ENCODE measurements around the gene DLG1. TPM values are rescaled to one million over a fixed set of nuclear protein-coding genes. Genes with fewer than 3 reads are reported as not detected.
"Not testable (repeated sequence)": the region's sequence is repeated elsewhere in the genome, so short reads cannot be mapped to it uniquely, and the experiment has no call there.

The DLG1 gene
- total RNA-seq, 1 donor from 2014 or later, result 77.5 TPM

- DNase-seq, result no peak
- Histone ChIP-seq H3K27me3 (no peaks in the 10 kb centered on the region), H3K36me3 (no peaks in the 10 kb centered on the region), H3K4me1 (peaks cover 10% of the 10 kb centered on the region), H3K27ac (no peak overlapping the region), H3K9me3 (no peaks in the 10 kb centered on the region), H3K4me3 (no peak overlapping the region)
- ATAC-seq, result no peak
- intact Hi-C loops (cut with DNase I), result no loop called here
- TF ChIP-seq, protein P1, sequence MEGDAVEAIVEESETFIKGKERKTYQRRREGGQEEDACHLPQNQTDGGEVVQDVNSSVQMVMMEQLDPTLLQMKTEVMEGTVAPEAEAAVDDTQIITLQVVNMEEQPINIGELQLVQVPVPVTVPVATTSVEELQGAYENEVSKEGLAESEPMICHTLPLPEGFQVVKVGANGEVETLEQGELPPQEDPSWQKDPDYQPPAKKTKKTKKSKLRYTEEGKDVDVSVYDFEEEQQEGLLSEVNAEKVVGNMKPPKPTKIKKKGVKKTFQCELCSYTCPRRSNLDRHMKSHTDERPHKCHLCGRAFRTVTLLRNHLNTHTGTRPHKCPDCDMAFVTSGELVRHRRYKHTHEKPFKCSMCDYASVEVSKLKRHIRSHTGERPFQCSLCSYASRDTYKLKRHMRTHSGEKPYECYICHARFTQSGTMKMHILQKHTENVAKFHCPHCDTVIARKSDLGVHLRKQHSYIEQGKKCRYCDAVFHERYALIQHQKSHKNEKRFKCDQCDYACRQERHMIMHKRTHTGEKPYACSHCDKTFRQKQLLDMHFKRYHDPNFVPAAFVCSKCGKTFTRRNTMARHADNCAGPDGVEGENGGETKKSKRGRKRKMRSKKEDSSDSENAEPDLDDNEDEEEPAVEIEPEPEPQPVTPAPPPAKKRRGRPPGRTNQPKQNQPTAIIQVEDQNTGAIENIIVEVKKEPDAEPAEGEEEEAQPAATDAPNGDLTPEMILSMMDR (IDR thresholded peaks at IDR 0.05), result no peak
Measured at GRCh38 chr3:197216914-197217313, 81.5 kb downstream of the DLG1 start.

GRCh38 chr3:197216169-197216860, 82.1 kb downstream of the DLG1 start:
- H3K9me3 ChIP-seq, result no peaks in the 10 kb centered on the region
- no peaks in the 10 kb centered on the region for H3K36me3 ChIP-seq
- ATAC-seq, result no peak
- peaks cover 10% of the 10 kb centered on the region for H3K4me1 ChIP-seq
- intact Hi-C loops (cut with DNase I), result no loop called here
- no peak overlapping the region for H3K4me3 ChIP-seq
- peak overlapping the region; percentile 32 for H3K27ac ChIP-seq
- no peak for DNase-seq
- TF ChIP-seq, protein P1 (IDR thresholded peaks at IDR 0.05), result no peak
- H3K27me3 ChIP-seq, result no peaks in the 10 kb centered on the region

- H3K9me3 ChIP-seq, result no peaks in the 10 kb centered on the region
- DNase-seq, result no peak
- H3K4me1 ChIP-seq, result peaks cover 6% of the 10 kb centered on the region
- intact Hi-C loops (cut with DNase I), result no loop called here
- TF ChIP-seq, protein P1 (IDR thresholded peaks at IDR 0.05), result no peak
- no peak overlapping the region for H3K27ac ChIP-seq
- no peaks in the 10 kb centered on the region for H3K27me3 ChIP-seq
- H3K4me3 ChIP-seq, result no peak overlapping the region
- no peaks in the 10 kb centered on the region for H3K36me3 ChIP-seq
- ATAC-seq, result no peak
Measured at GRCh38 chr3:197212290-197212689, 86.1 kb downstream of the DLG1 start.

GRCh38 chr3:197211698-197212097, 86.7 kb downstream of the DLG1 start:
- H3K27me3 ChIP-seq; H3K27ac ChIP-seq; H3K4me1 ChIP-seq; DNase-seq; H3K36me3 ChIP-seq; intact Hi-C loops (cut with DNase I); H3K9me3 ChIP-seq; ATAC-seq; H3K4me3 ChIP-seq: not testable (repeated sequence)

- H3K36me3 ChIP-seq, result no peaks in the 10 kb centered on the region
- TF ChIP-seq, protein P1 (IDR thresholded peaks at IDR 0.05), result no peak
- no peak overlapping the region for H3K27ac ChIP-seq
- no peak for DNase-seq
- no peak overlapping the region for H3K4me3 ChIP-seq
- H3K9me3 ChIP-seq, result no peaks in the 10 kb centered on the region
- no peak for ATAC-seq
- H3K4me1 ChIP-seq, result peaks cover 2% of the 10 kb centered on the region
- no peaks in the 10 kb centered on the region for H3K27me3 ChIP-seq
- intact Hi-C loops (cut with DNase I), result no loop called here
Measured at GRCh38 chr3:197209366-197210260, 88.8 kb downstream of the DLG1 start.

DNA sequence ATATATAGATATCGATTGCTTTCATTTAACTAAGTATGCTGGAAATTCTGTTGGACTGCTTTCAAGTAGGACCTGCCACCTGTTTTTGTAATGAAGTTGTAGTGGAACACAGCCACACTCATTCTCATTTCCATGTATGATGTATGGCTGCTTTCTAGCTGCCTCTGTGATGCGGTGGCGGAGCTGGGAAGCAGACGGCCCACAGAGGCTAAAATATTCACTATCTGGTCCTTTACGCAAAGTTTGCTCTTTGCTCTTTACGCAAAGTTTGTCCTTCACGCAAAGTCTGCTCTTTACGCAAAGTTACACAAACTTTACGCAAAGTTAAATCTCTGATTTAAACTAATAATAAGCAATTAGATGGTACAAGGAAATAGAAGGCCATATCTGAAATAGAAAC, 91.5 kb downstream of the DLG1 start:
- no peaks in the 10 kb centered on the region for H3K36me3 ChIP-seq
- H3K4me1 ChIP-seq, result peaks cover 16% of the 10 kb centered on the region
- H3K27me3 ChIP-seq, result no peaks in the 10 kb centered on the region
- TF ChIP-seq, protein P1 (IDR thresholded peaks at IDR 0.05), result no peak
- no peaks in the 10 kb centered on the region for H3K9me3 ChIP-seq
- intact Hi-C loops (cut with DNase I), result no loop called here
- H3K27ac ChIP-seq, result no peak overlapping the region
- ATAC-seq (no peak), DNase-seq (no peak)
- H3K4me3 ChIP-seq, result no peak overlapping the region
